Activated T-cell treated with anti-CD3 and anti-CD28 coated beads, Interleukin-2, amount 50 U/mL, for 4 hours (primary cell): ENCODE results near the gene TFB1M. TPM values are rescaled to one million over a fixed set of nuclear protein-coding genes. Genes with fewer than 3 reads are reported as not detected.
"Not testable (repeated sequence)": the region's sequence is repeated elsewhere in the genome, so short reads cannot be mapped to it uniquely, and the experiment has no call there.

ENCODE experiments used
- ATAC-seq, 2 donors: fragments of 200-7000 bp; cut with Tn5 transposase; one replicate each; pipeline ENCODE4 v1.10.0; 2021
- DNase-seq: peaks from one replicate; pipeline ENCODE4 v3.0.0-alpha.2; 2020
- H3K27me3 Mint-ChIP-seq: one replicate; pipeline ENCODE4 v1.8.0; 2021; ENCODE audit warnings: low read depth, mixed read lengths
- H3K36me3 Mint-ChIP-seq: one replicate; pipeline ENCODE4 v1.8.0; 2022; ENCODE audit warnings: mixed read lengths; ENCODE audit not compliant: insufficient read depth
- H3K4me1 Mint-ChIP-seq: one replicate; pipeline ENCODE4 v1.8.0; 2021; ENCODE audit warnings: low read depth, mixed read lengths
- H3K4me3 Mint-ChIP-seq: one replicate; pipeline ENCODE4 v1.8.0; 2021; ENCODE audit warnings: mild to moderate bottlenecking, moderate library complexity, mixed read lengths
- H3K9me3 Mint-ChIP-seq: one replicate; pipeline ENCODE4 v1.8.0; 2021; ENCODE audit warnings: mixed read lengths
- total RNA-seq, 3 donors: library from RNA; stranded (reverse); gene quantifications; one replicate each; pipeline ENCODE4 v1.2.1, GENCODE V29; 2021

TFB1M gene
- total RNA-seq = 10 to 100 TPM; 21.8 to 41.7 (median 27.4) TPM

DNA sequence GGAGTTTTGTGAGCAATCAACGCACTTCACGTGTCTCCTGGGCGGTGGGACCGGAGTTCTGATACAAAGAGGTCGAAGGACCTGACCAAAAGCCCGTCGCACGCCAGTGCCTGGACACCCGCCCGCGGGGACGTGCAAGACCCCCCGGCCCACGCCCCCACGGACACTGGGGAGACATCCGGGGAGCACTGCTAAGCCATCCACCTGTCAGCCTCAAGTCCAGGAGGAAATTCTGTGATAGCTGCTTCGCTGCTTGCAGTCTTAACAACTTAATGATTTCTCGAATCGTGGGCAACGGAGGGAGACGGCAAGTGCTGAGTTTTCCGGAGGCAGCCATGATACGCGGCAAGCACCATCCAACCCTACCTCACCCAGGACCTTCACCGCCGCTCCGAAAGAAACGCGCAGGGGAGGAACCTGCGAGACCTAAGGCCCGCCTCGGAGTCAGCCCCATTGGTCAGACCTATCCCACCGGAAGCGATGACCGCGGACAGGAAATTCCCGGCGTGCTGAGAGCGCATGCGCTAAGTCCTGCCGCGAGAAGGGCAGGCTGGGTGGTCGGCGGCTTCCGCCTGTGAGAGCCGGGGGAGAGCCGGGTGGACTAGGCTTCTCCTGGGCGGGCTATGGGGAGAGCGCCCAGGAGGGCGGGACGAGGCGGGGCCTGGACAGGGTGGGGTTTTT, at the start of gene TFB1M:
Gene TFB1M, minus strand, starts transcription at position 393 of the 681 bp plus-strand sequence. Its CDS starts 56 bp downstream, at position 337.
- H3K4me1 Mint-ChIP-seq = peaks cover 39% of the 10 kb centered on the region
- no peaks in the 10 kb centered on the region for H3K27me3 Mint-ChIP-seq
- DNase-seq (peak; percentile 96), ATAC-seq (peak; percentile 96)
- H3K4me3 Mint-ChIP-seq = peak within 1 kb of the TSS; percentile 96
- H3K9me3 Mint-ChIP-seq = no peaks in the 10 kb centered on the region
- peaks cover 9% of the 10 kb centered on the region for H3K36me3 Mint-ChIP-seq

DNA sequence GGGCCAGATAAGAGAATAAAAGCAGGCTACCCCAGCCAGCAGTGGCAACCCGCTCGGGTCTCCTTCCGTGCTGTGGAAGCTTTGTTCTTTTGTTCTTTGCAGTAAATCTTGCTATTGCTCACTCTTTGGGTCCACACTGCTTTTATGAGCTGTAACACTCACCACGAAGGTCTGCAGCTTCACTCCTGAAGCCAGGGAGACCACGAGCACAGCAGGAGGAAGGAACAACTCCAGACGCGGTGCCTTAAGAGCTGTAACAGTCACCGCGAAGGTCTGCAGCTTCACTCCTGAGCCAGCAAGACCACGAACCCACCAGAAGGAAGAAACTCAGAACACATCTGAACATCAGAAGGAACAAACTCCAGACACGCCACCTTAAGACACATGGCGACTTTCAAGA, 49.7 kb upstream of the TFB1M start:
- ATAC-seq, DNase-seq, H3K9me3 Mint-ChIP-seq, H3K4me1 Mint-ChIP-seq, H3K4me3 Mint-ChIP-seq, H3K27me3 Mint-ChIP-seq, H3K36me3 Mint-ChIP-seq: not testable (repeated sequence)

DNA sequence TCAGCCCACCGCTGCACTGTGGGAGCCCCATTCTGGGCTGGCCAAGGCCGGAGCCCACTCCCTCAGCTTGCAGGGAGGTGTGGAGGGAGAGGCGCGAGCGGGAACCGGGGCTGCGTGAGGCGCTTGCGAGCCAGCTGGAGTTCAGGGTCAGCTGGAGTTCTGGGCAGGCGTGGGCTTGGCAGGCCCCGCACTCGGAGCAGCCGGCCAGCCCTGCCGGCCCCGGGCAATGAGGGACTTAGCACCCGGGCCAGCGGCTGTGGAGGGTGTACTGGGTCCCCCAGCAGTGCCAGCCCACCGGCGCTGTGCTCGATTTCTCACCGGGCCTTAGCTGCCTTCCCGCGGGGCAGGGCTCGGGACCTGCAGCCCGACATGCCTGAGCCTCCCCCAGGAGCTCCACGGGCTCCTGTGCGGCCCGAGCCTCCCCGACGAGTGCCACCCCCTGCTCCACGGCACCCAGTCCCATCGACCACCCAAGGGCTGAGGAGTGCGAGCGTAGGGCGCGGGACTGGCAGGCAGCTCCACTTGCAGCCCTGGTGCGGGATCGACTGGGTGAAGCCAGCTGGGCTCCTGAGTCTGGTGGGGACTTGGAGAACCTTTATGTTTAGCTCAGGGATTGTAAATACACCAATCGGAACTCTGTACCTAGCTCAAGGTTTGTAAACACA, 48.8 kb upstream of the TFB1M start:
- ATAC-seq, DNase-seq, H3K4me1 Mint-ChIP-seq, H3K27me3 Mint-ChIP-seq, H3K4me3 Mint-ChIP-seq, H3K36me3 Mint-ChIP-seq, H3K9me3 Mint-ChIP-seq: not testable (repeated sequence)

GRCh38 chr6:155354167-155354566, 39.9 kb upstream of the TFB1M start:
- H3K4me1 Mint-ChIP-seq = no peaks in the 10 kb centered on the region
- ATAC-seq (no peak), DNase-seq (no peak)
- no peak overlapping the region for H3K4me3 Mint-ChIP-seq
- H3K27me3 Mint-ChIP-seq = peaks cover 11% of the 10 kb centered on the region
- peaks cover 14% of the 10 kb centered on the region for H3K9me3 Mint-ChIP-seq
- H3K36me3 Mint-ChIP-seq = peaks cover 6% of the 10 kb centered on the region

- peaks cover 16% of the 10 kb centered on the region for H3K9me3 Mint-ChIP-seq
- DNase-seq (no peak), ATAC-seq (no peak)
- peaks cover 6% of the 10 kb centered on the region for H3K36me3 Mint-ChIP-seq
- H3K4me1 Mint-ChIP-seq = peaks cover 1% of the 10 kb centered on the region
- H3K27me3 Mint-ChIP-seq = peaks cover 11% of the 10 kb centered on the region
- no peak overlapping the region for H3K4me3 Mint-ChIP-seq
Measured at GRCh38 chr6:155352811-155353210, 38.5 kb upstream of the TFB1M start.

DNA sequence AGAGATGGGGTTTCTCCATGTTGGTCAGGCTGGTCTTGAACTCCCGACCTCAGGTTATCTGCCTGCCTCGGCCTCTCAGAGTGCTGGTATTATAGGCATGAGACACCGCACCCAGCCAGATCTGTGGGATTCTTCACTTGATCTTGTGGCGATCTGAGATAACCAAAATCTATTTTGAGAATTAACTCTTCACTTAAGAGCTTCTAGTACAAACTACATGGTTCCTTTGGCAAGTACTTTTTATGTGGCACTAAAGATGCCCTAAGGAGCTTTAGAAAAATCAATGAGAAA, 37.8 kb upstream of the TFB1M start:
- peaks cover 1% of the 10 kb centered on the region for H3K4me1 Mint-ChIP-seq
- ATAC-seq (no peak), DNase-seq (no peak)
- peaks cover 6% of the 10 kb centered on the region for H3K36me3 Mint-ChIP-seq
- H3K9me3 Mint-ChIP-seq = peaks cover 24% of the 10 kb centered on the region
- H3K27me3 Mint-ChIP-seq = peaks cover 11% of the 10 kb centered on the region
- no peak overlapping the region for H3K4me3 Mint-ChIP-seq

DNA sequence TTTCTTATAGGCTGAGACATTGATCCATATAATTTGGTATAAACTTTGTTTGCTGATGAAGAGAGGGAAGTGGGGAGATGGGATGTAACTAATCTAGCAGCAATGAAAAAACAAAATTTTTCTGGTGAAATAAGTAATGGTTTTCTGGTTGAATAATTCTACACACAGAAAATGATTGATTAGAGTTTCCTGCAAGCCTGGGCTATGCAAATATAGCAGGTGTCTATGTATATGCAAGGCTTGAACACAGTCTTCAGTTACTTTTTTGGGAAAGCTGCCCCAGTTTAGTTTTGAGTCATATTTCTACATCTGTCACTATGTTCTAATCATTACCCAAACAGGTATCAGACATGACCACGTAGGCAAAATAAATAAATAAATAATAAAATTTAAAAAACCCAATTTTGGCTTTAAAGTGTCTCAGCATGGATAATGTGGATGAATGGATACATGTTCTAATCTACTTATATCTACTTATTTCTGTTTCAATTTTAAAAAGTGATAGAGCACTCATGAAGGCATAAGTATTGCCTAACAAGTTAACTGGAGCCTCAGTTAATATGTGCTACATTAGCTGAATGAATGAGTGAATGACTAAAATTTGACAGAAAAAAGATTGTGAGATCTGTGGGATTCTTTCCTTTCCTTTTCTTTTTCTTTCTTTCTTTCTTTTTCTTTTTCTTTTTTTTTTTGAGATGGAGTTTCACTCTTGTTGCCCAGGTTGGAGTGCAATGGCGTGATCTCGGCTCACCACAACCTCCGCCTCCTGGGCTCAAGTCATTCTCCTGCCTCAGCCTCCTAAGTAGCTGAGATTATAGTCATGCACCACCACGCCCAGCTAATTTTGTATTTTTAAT, 37.2 kb upstream of the TFB1M start:
- no peak for DNase-seq
- no peak overlapping the region for H3K4me3 Mint-ChIP-seq
- H3K36me3 Mint-ChIP-seq = peaks cover 6% of the 10 kb centered on the region
- no peak for ATAC-seq
- H3K4me1 Mint-ChIP-seq = peaks cover 1% of the 10 kb centered on the region
- H3K27me3 Mint-ChIP-seq = peaks cover 14% of the 10 kb centered on the region
- H3K9me3 Mint-ChIP-seq = peaks cover 29% of the 10 kb centered on the region

DNA sequence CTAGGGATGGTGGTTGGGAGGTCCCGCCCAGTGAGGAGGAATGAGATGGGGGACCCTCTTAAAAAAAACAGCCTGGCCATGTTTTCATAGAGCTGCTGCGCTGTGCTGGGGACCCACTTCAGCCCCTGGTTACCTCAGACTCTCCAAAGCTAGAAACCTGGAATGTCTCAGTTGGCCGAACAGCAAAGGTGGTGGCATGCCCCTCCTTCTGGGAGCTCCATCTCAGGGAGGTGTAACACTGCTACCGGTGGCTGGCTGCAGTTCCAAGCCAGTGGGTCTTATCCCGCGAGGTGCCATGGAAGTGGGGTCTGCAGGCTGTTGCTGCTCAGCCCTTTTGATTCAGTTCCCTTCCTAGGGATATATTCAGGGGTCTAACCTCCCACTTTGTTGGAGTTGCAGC, 35.7 kb upstream of the TFB1M start:
- H3K36me3 Mint-ChIP-seq = peaks cover 4% of the 10 kb centered on the region
- DNase-seq = no peak
- H3K4me1 Mint-ChIP-seq = peaks cover 1% of the 10 kb centered on the region
- peaks cover 37% of the 10 kb centered on the region for H3K9me3 Mint-ChIP-seq
- ATAC-seq = no peak
- H3K4me3 Mint-ChIP-seq = no peak overlapping the region
- H3K27me3 Mint-ChIP-seq = peaks cover 10% of the 10 kb centered on the region

DNA sequence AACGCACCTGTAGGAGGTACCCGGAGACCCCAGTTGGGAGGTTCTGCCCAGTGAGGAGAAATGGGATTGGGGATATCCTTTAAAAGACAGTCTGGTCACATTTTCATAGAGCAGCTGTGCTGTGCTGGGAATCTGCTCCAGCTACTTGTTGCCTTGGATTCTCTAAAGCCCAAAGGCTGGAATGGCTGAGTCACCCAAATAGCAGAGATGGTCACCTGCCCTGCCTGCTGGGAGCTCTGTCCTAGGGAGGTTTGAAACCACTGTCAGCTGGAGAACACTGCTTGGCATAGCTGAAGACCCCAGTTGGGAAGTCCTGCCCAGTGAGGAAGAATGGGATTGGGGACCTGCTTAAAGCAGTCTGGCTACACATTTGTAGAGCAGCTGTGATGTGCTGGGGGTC, 34.8 kb upstream of the TFB1M start:
- ATAC-seq (no peak), DNase-seq (no peak)
- Mint-ChIP-seq H3K27me3 (peaks cover 10% of the 10 kb centered on the region), H3K36me3 (no peaks in the 10 kb centered on the region), H3K9me3 (peaks cover 30% of the 10 kb centered on the region), H3K4me1 (peaks cover 1% of the 10 kb centered on the region), H3K4me3 (no peak overlapping the region)

- Mint-ChIP-seq H3K4me1 (peaks cover 1% of the 10 kb centered on the region), H3K9me3 (peaks cover 29% of the 10 kb centered on the region), H3K4me3 (no peak overlapping the region), H3K27me3 (peaks cover 10% of the 10 kb centered on the region), H3K36me3 (no peaks in the 10 kb centered on the region)
- ATAC-seq = no peak
- no peak for DNase-seq
Measured at GRCh38 chr6:155347800-155348199, 33.5 kb upstream of the TFB1M start.

DNA sequence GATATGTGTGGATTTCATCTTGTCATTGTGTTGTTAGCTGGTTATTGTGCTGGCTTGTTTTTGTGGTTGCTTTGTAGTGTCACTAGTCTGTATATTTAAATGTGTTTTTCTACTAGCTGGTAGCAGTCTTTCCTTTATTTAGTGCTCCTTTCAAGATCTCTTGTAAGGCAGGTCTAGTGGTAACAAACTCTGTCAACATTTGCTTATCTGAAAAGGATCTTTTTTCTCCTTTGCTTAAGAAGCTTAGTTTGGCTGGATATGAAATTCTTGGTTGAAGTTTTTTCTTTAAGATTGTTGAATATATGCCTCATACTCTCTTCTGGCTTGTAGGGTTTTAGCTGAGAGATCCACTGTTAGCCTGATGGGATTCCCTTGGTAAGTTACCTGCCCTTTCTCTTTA, 32.7 kb upstream of the TFB1M start:
- no peak overlapping the region for H3K4me3 Mint-ChIP-seq
- no peaks in the 10 kb centered on the region for H3K36me3 Mint-ChIP-seq
- peaks cover 1% of the 10 kb centered on the region for H3K4me1 Mint-ChIP-seq
- H3K9me3 Mint-ChIP-seq = peaks cover 29% of the 10 kb centered on the region
- no peak for DNase-seq
- peaks cover 7% of the 10 kb centered on the region for H3K27me3 Mint-ChIP-seq
- ATAC-seq = no peak

GRCh38 chr6:155344341-155345006, 30.2 kb upstream of the TFB1M start:
- no peak overlapping the region for H3K4me3 Mint-ChIP-seq
- peaks cover 36% of the 10 kb centered on the region for H3K9me3 Mint-ChIP-seq
- H3K36me3 Mint-ChIP-seq = peaks cover 4% of the 10 kb centered on the region
- no peak for ATAC-seq
- peaks cover 4% of the 10 kb centered on the region for H3K27me3 Mint-ChIP-seq
- peaks cover 8% of the 10 kb centered on the region for H3K4me1 Mint-ChIP-seq
- no peak for DNase-seq

DNA sequence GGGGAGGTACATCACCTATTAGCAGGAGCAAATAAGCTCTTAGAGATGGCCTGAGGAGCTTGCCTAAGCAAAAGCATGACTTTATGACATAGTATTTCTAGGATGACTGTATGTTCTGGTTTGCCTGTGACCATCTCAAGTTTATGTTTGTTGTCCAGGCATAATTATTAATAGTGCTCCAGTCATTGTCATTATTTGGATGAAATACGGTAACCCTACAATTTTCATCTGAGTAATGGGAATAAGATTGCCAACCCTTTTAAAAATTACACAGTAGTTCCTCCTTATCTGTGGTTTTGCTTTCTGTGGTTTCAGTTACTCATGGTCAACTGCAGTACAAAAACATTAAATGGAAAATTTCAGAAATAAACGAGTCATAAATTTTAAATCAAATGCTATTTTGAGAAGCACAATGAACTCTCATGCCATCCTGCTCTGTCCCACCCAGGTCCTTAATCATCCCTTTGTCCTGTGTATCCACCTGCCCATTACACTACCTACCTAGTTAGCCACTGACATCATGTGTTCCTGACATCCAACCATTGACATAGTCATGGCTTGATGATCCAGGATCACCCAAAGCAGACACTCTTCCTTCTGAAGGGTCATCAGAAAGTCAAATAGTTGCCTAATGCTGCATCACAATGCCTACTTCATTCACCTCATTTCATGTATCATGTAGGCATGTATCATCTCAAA, 27.0 kb upstream of the TFB1M start:
- Mint-ChIP-seq H3K4me3 (no peak overlapping the region), H3K36me3 (peaks cover 4% of the 10 kb centered on the region), H3K27me3 (no peaks in the 10 kb centered on the region)

More for the DNA sequence above, 27.0 kb upstream of the TFB1M start:
- DNase-seq (no peak), ATAC-seq (no peak)
- peaks cover 23% of the 10 kb centered on the region for H3K9me3 Mint-ChIP-seq
- peaks cover 28% of the 10 kb centered on the region for H3K4me1 Mint-ChIP-seq
